Cortex of kidney (tissue), 1 donor: ENCODE results near the gene ARHGEF6.

Experiments used
- DNase-seq: peaks from one replicate; lab custom pipeline; 2025; lab: John Stamatoyannopoulos, UW

ARHGEF6 gene

DNA sequence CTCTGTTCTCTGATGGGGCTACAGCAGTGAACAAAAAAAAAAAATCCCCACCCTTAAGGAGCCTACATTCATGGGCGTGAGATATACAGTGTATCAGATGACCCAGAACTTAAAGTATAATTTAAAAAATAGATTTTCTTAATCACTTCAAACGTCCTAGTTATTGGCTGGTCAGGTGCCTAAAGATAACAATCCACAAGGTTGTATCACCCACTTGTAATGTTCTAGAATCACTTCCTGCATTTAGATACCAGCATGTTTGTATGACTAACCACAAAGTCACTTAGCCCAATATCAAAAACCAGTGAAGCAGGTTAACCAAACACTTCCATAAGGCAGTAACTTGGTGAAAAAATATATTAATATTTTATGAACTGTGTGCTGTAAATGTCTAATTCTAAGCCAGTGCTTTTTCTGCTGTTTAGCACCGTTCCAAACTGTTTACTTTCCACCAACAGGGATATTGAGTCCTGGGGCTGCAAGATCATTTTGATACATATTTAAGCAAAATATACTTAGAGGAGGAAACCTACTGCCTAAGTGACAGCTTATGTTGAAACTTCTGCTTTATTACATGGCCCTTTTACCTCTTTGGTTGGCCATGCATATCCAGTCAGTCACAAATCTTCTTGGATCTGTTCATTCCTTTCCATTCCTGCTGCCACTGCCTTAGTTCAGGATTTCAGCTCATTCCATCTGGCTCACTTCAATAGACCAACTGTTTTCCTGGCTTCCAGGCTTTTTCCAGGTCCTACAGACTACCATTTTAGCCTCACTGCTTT lies 89.5 kb downstream of the ARHGEF6 start:
- DNase-seq: no peak

DNA sequence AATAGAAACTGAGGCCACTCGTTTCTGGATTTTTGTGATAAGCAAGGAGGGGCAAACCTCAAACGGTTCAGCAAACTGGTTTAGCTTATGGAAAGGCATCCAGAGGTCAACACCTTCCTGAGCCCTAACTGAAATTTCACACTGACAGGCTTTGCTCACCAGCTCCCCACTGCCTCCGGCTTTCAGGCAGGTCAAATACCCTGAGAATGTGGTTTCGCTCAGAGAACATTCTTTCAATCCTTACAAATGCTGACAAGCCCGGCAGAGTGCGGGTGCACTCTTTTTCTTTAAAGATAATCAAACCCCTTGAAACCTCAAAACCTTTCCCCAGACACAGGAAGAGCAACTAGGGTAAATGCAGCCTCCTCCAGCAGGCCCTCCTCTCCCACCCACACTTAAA lies 91.3 kb downstream of the ARHGEF6 start:
- no peak for DNase-seq

DNA sequence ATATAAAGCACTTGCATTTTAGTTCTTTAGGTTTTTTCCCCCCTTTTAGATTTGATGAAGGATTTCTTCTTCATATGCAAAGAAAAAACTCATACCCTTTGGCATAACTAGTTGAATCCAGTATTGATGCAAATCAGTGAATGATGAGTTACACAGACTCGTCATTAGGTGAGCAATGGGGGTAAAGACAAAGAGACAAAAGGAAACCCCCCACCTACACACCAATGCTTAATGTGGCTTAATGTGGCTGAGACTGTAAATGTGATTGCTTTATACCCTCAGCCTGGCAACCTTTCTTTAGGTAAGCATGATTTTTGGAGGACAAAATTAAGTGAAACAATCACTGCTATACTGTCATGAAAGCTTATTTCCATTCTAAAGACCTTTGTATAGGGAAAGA lies 93.3 kb downstream of the ARHGEF6 start:
- DNase-seq: no peak

DNA sequence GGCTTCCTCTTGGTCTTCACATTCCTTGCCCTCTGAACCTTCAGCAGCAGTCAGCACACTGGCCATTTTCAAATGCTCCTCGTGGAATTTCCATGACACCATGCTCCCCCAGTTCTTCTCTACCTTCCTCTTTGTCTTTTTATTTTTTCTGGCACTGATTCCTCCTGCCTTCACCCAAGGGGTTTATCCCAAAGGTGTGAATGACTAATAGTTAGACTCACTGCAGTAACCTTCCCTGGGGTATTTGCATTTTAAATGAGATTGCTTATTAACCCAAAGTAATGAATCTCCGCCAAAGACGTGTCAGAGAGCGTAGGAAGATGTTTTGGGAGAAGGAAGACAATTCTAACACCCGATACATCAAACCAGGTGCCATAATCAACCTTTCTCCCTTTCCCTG lies 96.6 kb downstream of the ARHGEF6 start:
- DNase-seq: no peak

DNA sequence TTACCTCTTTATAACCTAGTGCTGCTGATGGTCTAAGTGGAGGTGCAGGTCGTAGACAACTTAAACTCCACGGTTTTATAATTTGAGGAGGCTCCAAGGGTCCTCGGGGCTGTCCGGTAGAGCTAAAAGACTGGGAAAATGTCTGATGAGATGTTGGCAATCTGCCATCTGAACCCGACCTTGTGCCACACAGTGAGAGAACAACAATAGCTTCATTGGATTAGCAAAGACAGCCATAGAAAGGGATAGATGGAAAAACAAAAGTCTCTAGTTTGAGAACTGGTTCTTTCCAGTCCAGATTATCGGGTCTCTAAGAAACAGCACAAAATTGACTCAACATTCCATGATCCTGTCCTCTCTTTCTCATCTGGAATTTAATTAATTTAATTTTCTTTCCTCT lies 101.2 kb downstream of the ARHGEF6 start:
- DNase-seq: no peak

DNA sequence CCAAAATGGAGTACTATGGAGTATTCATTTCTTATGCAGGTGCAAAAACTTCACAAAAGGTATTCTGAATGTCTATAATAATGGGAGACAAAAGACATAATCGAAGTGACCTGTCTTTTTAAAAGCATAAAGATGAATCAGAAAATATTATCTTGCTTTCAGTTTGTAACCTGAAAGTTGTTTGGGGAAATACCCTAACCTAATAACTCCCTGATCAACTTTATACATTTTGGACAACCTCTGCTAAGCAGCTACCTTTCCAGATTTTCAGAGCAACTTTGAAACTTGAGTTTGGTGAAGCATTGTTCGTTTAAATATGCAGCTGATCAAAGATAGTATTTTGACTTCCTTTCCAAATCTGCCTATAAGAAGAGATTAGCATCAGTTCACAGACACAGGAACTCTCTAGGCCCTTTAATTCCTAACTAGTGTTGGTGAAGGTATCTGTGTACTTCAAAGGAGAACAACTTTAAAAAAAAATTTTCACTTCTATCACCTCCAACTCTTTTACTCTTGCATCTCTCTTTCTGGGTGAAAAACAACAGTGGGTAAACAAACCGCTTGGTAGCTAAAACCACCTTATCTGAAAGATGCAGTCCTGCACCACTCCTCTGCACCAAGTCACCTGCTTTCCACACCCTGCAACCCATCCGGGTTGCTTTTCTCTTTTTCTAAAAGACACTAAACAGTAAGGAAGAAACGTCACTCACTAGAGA lies 106.3 kb downstream of the ARHGEF6 start:
- DNase-seq: no peak

DNA sequence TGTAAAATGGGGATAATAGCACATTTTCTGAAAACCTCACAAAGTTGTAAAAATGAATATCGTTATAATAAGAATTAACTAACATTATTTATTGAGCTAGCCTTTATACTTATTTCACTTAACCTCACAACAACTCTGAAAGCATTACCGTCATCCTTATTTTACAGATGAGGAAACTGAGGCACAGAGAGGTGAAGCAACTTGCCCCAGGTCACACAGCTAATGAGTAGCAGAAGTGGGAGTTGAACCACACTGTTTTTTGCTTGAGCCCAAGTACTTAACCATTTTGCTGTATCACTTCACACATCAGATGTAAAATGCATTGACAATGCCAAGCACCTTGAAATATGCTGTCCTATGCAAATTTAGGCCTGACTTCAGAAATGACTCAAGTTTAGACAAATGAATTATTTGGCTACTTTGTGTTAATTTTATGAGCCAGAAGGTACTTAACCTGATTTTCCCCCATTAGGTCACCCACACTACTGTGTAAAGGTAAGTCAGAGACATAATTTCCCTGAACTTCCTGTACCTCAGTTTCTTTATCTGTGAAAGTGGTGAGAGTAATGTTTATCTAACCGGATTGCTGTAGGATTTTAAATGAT lies 109.6 kb downstream of the ARHGEF6 start:
- DNase-seq: no peak

DNA sequence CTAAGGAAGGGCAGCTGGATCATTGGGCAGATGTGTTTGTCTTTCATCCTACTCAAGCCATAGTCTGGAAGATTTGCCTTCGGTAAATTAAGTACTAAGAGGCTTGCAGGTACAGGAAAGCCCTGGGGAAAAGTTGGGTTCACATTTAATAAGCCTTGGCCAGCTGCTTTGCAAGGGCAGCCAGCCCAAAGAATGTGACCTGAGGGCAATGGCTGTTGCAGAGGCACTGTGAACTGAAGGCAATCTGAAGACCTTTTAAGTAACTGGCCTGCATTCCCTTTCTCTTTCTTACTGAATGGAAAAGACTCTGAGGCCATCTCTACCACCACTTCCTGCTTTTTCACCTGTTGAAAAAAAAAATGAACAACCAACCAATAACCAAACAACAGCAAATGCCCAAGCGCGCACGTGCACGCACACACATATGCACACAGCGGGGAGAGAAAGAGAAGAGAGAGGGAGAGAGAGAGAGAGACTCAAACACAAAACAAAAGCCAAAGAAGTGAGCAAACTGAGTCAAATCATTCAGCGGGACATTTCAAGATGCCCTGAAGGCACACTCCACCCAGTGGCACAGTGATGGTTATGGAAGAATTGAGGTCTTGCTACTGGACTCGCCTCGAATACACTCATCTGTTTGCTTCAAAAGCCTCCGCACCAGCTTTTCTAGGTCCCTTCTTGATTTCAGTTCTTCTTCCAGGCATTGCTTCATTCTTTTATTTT lies 113.1 kb downstream of the ARHGEF6 start:
- DNase-seq: no peak

DNA sequence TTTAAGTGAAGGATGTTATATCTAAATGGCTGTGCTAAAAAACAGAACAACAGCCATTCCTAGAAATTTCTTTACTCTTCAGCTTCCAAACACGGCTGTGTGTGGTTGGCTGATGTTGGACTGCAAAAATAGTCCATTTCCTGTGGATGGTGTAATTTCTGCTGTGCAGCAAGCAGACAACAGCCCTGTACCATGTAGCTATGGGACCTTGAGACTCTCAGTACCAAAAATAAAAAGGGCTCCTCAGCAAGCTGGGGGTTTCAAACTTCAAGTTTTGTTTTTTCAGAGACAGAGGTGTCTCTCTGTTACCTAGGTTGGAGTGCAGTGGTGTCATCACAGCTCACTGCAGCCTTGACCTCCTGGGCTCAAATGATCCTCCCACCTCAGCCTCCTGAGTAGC lies 114.6 kb downstream of the ARHGEF6 start:
- no peak for DNase-seq

DNA sequence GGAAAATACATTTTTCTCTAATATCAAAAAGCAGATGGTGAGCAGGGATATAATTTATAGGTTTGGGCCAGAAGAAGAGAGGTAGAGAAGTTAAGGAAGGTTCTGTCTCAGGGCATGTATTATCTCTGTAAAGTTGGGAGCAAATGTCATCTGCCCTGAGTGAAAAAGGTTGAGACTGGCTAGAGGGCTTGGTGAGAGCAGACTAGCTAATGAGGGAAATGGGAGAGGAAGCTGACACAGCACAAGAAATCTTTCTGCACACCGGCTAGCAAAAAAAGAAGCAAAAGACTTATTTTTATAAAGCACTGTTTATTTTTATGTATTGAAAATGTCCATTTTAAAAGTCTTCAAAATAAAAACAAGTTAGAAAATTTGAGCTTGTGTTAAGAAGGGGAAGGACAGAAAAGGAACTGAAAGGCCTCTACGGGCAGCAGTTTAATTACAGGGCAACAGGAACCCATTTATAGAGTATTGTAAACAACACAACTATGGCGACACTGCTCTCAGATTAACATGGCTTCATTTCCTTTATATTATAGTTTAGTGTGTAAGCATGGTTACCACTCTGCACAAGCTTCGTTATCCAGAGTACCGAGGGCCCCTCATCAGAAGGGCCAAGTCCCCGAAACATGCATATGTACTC lies 115.4 kb downstream of the ARHGEF6 start:
- DNase-seq: no peak

DNA sequence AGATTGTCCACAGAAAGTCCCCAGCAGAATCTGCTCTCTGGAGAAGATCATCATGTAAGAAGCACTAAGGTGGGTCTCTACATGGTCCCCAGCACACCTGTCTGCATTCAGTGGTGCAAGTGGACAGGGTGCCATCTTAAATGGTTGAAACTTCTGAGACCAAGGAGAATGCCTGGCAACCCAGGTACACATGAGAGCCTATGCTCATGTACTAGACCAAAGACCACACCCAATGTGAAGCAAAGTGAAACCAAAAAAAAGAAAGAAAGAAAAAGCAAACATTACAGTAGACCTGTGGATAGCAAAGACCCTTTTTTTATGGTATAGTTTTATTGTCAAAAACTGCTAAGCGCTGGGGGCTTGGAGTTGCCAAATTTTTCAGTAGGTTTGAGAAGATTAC lies 117.8 kb downstream of the ARHGEF6 start:
- no peak for DNase-seq

DNA sequence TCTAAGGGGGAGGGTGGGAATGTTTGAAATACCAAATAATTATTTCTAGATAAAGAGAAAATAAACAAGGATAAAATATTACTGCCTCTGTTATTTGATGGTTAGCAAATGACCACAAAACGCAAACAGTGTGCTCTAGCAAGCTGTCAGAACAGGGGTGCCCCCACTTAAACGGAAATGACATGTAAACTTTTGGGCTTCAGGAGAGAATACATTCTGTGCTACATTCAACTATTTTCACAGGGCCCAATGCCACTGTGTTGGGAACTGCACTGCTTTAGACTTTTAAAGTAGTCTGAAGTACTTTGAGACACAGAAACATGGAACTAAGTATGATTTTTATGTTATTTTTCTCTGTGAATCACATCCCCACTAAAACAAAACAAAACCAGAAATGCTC lies 118.6 kb downstream of the ARHGEF6 start:
- DNase-seq: no peak

DNA sequence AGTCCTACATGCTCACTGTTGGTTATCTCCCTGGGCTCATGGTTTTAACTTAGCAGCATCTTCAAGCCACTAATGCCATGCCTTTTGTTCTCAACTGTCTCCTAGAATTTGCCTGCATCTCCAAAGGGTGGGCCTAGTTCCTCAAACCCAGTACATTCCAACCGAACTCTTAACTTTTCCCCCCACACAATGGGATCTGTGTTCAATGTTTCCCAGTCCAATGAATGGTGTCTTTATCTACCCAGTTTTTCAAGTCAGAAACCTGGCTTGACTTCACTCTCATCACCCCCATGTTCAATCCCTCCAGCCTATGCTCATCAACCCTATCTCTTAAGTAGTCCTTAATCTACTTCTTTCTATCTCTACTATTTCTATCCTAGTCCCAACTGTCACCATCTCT lies 119.8 kb downstream of the ARHGEF6 start:
- no peak for DNase-seq

DNA sequence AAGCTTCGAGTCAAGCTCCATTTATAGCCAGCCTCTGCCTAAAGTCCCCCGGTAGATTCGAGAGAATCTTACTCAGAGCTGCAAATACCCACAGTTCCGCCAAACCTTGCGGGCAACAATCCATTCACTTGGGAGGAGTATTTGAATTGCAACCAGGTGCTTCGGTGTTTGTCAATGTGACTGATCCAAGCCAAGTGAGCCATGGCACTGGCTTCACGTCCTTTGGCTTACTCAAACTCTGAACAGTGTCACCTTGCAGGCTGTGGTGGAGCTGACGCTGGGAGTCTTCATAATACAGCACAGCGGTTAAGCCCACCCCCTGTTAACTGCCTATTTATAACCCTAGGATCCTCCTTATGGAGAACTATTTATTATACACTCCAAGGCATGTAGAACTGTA lies 121.6 kb downstream of the ARHGEF6 start:
- no peak for DNase-seq

DNA sequence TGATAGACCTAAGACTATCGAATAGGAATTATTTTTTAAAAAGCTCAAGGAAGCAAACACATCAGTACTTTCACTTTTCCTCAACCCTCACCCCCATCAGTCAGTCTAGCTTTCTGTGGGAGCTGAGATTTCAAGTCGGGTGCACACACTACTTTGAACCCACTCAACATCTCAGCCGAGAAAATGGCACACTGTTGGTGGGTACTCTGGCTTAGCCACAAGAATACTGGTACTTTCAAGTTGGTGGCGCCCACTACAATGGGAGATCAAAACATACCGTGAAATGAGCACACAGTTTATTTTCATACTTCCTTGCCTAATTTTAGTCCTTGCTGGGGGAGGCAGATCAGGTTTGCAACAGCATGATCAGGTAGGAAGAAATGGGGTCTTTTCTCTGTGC lies 122.6 kb downstream of the ARHGEF6 start:
- DNase-seq: no peak

DNA sequence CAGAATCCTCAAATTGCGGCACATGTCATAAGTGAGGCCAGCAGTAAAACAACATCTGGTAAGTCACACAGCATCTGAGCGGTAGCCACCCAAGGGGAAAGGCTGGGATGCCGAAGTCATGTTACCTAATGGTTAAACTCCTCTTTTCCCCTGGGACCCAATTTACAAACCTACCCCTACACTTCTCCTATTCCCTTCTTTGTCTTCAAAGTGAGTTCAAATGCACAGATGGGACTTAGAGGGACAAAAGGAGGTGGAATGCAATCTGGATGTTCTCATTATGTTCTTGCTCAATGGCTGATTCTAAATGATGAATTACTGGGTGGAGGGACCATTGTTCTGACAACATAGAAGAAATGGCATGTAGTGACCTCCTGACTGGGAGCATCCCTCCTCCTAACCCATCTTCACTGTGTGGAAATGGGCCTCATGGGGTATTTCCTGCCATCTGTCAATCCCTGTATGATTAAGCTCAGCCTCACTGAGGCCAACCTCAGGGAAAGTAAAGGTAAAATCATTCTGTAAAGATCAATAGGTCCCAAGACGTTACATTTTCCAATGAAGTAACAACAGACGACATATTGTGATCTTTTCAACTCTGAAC lies 124.3 kb downstream of the ARHGEF6 start:
- DNase-seq: no peak

DNA sequence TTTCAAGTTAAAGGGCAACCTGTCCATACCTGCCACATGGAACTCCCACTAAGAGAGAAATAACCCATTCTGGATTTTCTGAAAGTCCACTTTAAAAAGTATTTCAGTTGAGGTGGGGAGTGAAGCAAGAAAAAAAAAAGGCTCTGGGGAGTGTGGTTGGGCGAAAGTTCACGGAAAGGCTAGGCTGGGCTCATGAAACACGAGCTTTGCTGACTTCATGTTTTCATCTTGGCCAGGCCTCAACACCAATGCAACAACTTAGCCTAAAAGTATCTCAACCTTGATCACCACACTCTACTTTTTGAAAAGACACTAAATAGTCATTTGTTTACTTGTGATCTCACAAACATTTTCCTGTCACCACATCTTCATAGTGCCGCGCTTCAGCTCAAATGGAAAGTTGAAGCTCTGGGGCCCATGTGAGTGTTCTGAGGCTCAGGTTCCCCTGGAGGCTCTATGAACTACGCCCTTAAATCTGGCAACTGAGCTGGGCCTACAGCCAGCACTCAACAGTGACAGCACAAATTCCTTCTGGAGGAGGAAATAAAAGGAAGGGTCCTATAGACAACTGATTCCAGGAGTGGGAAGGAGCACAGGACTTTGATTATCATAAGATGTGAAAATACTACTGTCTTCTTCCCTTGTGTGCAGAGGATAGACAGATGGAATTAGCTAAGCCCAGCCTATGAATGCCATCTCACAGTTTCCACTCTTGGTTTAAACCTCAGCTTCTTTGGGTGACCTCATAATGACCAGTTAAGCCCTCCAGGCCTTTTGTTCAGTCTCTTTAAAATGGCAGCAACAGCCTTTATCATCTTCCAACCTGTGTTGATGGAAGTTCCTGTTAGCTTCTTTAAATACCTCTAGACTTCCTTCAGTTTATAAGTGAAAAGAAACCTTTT lies 127.7 kb downstream of the ARHGEF6 start:
- no peak for DNase-seq

DNA sequence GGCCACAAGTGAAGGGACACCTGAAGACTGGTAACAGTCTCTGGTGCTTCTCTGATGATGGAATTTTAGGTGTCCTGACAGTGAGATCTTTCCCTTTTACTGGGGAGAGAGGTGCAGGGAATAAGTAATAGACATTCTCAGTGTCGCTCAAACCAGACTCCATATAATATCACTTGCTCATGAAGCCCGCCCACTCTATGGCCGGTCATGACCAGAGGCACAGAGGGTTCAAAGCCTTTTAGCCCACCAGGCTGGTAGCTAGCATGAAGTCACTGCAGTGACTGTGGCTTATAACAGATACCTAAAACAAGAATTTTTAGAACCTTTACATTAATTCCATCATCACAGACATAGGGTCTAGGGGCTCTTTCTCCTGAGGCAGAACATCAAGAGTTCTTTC lies 129.9 kb downstream of the ARHGEF6 start:
- no peak for DNase-seq

DNA sequence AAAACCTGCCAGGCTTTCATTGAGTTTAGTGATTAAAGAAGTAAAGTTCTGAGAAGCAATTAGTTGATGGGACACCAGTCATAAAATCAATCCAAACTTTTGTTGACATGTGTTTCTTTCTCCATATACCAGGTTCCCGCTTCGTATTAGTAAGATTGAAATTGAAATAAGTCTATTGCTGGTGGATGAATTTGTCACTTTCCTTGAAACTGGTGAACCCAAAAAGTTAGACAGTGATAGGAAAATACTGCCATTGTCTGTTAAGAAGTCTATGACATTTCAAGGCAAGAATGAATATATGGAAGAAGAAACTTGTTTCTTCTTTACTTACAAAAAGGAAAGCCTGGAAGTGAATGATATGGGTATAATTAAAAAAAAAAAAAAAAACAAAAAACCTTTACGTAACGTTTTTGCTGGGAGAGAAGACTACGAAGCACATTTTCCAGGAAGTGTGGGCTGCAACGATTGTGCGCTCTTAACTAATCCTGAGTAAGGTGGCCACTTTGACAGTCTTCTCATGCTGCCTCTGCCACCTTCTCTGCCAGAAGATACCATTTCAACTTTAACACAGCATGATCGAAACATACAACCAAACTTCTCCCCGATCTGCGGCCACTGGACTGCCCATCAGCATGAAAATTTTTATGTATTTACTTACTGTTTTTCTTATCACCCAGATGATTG lies 132.9 kb downstream of the ARHGEF6 start, which contains the start of gene CD40LG:
Gene CD40LG (plus strand): TSS at position 482 of the 684 bp plus-strand sequence. CDS start 91 bp downstream, at position 573.
- no peak for DNase-seq
